EH (cell line): ENCODE results near the gene OARD1.

Experiments used
- DNase-seq: peaks from one replicate; pipeline ENCODE4 v3.0.0-alpha.2; 2015; ENCODE audit warnings: low read depth

Gene OARD1

GRCh38 chr6:41047745-41048732, 24.1 kb downstream of the OARD1 start:
- DNase-seq: no peak

GRCh38 chr6:41047306-41047705, 24.9 kb downstream of the OARD1 start:
- no peak for DNase-seq

- no peak for DNase-seq
Observed at GRCh38 chr6:41046084-41046483, 26.1 kb downstream of the OARD1 start.

GRCh38 chr6:41045664-41046063, 26.5 kb downstream of the OARD1 start:
- DNase-seq: no peak

- DNase-seq: no peak
Observed at GRCh38 chr6:41043151-41043550, 29.0 kb downstream of the OARD1 start.

- DNase-seq: no peak
Observed at GRCh38 chr6:41042226-41043055, 29.7 kb downstream of the OARD1 start, which contains the start of gene TSPO2. TSPO2 (plus strand) TSS chr6:41042467; CDS start chr6:41042986, 519 bp downstream.

GRCh38 chr6:41040940-41041536, 31.1 kb downstream of the OARD1 start:
- no peak for DNase-seq

- DNase-seq: peak; percentile 41
Observed at GRCh38 chr6:41040101-41040939, 31.8 kb downstream of the OARD1 start.

GRCh38 chr6:41039060-41039998, 32.8 kb downstream of the OARD1 start, which contains the start of gene UNC5CL:
UNC5CL (minus strand) TSS chr6:41039221; CDS start chr6:41035074, 4,147 bp downstream.
- peak; percentile 39 for DNase-seq

GRCh38 chr6:41038205-41038604, 34.0 kb downstream of the OARD1 start:
- no peak for DNase-seq

- no peak for DNase-seq
Observed at GRCh38 chr6:41037107-41037900, 34.9 kb downstream of the OARD1 start.

- DNase-seq: no peak
Observed at GRCh38 chr6:41036601-41037000, 35.6 kb downstream of the OARD1 start.

- no peak for DNase-seq
Observed at GRCh38 chr6:41036186-41036585, 36.0 kb downstream of the OARD1 start.

- no peak for DNase-seq
Observed at GRCh38 chr6:41033776-41034175, 38.4 kb downstream of the OARD1 start.

GRCh38 chr6:41032830-41033229, 39.3 kb downstream of the OARD1 start:
- DNase-seq: no peak

- DNase-seq: no peak
Observed at GRCh38 chr6:41028561-41029412, 43.4 kb downstream of the OARD1 start.

- peak; percentile 73 for DNase-seq
Observed at GRCh38 chr6:41027799-41028560, 44.2 kb downstream of the OARD1 start.

GRCh38 chr6:41027241-41027640, 44.9 kb downstream of the OARD1 start:
- DNase-seq: no peak
